DMS79 treated with DMSO at 0.1 percent for 48 hours (cell line): ENCODE data around the gene TSHB.
"Not testable (repeated sequence)": the region's sequence is repeated elsewhere in the genome, so short reads cannot be mapped to it uniquely, and the experiment has no call there.

Experiments used
- DNase-seq: peaks from one replicate; lab custom pipeline; 2025; lab: John Stamatoyannopoulos, UW

Gene TSHB

GRCh38 chr1:115029526-115029925 lies at the start of gene TSHB:
Gene TSHB, plus strand, starts transcription at chr1:115029826. Its CDS starts 3,537 bp downstream, at chr1:115033363.
- no peak for DNase-seq

DNA sequence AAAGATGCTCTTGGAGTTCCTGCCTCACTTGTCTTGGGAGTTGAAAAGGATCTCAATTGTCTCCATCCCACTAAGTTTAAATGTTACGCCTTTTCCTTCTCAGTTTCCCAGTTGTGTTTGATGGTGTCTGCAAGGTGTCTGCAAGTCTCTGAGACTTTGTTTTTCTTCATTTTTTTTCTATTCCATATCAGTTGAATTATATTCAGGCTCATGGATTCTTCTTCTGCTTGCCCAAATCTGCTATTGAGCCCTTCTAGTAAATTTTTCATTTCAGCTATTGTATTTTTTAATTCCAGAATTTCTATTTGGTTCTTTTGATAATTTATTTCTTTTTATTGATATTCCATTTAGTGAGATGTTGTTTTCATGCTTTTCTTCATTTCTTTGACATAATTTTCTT lies 47.4 kb upstream of the TSHB start:
- no peak for DNase-seq

GRCh38 chr1:114986286-114986685 lies 43.3 kb upstream of the TSHB start:
- DNase-seq, result no peak

DNA sequence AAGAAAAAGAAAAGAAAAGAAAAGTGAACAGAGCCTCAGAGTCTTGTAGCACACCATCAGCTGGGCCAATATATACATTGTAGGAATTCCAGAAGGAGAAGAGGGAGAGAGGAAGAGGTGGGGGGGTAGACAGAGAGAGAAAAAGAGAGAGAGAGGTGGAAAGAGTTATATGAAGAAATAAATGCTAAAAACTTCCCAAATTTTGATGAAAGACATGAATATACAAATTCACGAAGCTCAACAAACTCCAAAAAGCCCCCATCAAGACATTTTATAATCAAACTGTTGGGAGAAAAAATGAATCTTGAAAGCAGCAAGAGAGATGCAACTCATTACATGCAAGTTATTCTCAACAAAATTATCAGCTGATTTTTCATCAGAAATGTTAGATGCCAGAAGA lies 41.5 kb upstream of the TSHB start:
- DNase-seq, result no peak

GRCh38 chr1:114997510-114998289 lies 31.9 kb upstream of the TSHB start:
- DNase-seq, result no peak

GRCh38 chr1:115006191-115006590 lies 23.4 kb upstream of the TSHB start:
- DNase-seq, result no peak

DNA sequence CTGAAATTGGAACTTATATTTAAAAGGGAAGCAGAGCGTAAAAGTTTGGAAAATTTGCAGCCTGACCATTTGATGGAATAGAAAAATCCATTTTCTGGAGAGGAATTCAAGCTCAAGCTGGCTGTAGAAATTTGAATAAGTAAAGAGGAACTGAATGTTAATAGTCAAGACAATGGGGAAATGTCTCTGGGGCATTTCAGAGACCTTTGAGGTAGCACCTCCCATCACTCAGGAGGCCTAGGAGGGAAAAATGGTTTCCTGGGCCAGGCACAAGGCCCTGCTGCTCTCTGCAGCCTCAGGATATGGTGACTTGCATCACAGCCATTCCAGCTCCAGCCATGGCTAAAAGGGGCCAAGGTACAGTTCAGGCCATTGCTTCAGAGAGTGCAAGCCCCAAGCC lies 17.6 kb upstream of the TSHB start:
- DNase-seq, result no peak

- DNase-seq, result no peak
Observed at GRCh38 chr1:115012434-115012833, 17.2 kb upstream of the TSHB start.

DNA sequence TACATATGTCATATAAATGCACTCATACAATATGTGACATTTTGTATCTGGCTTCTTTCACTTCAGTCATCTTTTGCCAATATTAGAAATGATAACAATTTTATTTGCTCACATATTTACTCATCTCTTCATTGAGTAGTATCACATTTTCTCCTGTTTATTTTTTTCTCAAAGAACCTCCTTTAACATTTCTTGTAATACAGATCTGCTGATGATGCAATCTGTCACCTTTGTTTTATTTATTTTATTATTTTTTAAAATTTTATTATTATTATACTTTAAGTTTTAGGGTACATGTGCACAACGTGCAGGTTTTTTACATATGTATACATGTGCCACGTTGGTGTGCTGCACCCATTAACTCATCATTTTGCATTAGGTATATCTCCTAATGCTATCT lies 15.8 kb upstream of the TSHB start:
- DNase-seq, result no peak

DNA sequence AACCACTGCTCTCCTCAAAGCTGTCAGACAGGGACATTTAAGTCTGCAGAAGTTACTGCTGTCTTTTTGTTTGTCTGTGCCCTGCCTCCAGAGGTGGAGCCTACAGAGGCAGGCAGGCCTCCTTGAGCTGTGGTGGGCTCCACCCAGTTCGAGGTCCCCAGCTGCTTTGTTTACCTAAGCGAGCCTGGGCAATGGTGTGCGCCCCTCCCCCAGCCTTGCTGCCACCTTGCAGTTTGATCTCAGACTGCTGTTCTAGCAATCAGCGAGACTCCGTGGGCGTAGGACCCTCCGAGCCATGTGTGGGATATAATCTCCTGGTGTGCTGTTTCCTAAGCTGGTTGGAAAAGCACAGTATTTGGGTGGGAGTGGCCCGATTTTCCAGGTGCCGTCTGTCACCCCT lies 10.1 kb upstream of the TSHB start:
- not testable (repeated sequence) for DNase-seq

GRCh38 chr1:115021145-115021544 lies 8.5 kb upstream of the TSHB start:
- DNase-seq, result no peak

DNA sequence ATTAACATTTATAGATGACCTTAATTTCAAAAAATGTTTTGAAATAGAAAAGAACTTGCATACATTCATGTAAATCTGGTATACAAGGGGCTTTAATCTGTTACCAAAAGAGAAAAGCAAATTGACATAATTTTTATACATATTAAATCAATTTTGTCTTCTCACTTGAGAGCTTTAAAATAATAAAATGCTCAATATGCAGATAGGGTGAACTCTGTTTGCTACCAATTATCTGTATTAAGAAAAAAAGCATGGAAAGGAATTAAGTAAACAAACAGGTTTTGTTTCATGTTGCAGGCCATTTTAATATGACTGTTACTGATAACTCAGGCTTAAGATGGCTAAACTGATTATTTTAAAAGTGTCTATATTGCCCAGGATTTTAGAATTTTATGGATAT lies 6.0 kb upstream of the TSHB start:
- no peak for DNase-seq

DNA sequence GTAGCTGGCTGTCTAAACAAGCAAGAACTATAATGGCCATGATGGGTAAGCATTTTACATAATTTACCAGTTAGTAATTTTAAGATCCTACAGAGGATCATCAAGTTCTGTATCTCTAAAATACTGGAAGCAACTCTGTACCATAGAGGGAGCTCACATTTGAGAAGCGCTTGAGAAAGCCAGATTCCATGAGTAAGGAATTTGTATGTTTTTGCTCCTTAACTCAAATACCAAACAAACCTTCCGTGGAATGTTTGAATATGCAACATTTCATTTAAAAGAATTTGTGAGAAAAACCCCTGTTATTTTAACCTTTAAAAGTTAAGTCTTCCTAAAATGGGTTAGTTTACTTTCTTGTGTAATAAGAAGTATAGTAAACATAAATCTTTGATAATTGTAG lies 2.0 kb downstream of the TSHB start:
- no peak for DNase-seq

DNA sequence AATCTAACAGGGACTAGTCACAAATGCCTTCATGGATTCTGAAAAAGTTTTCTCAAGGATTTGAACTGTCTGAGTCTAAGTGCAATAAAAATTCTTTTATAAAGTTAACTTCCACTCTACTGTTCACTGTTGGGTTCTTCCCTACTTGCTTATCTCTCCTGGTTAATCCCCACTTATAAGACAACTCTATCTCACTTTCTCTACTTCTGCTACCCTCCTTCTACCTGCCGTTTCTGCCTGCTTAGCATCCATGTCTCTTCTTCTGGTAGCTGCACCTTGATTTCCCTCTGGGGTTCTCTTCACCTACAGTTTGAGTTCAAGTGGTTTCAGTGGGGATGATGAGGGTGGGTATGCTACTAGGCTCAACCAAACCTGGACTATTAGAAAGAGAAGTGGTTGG lies 6.0 kb downstream of the TSHB start:
- no peak for DNase-seq

DNA sequence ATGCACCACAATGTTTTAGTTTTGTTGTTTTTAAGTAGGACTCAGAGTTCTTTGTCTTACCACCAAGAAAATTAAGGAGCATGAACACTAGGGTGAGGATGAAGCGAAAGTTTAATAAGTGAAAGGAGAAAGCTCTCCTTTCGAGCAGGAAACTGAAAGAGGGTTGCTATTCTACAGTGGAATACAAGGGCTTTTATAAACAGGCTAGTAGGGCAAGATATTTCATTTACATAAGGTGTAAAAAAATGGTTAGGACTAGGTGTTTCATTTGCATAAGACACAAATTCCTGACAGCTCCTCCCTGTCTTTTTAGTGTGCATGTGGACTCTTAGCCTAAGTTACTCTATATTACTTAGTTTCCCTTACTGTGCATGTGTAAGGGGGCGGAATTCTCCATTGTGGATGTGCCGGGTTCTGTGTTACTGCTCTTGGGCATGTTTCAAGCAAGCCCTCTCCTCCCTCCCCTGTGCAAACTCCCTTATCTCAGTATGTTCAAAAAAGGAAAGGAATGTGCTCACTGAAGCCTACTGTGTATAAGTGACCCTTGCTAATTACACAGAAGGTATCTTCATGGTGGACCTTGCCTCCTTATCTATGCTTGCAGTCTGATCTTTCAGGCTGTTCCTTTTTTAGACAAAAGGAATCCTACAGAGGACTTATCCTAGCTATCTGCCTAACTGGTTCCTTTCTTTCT lies 7.3 kb downstream of the TSHB start:
- DNase-seq, result no peak

DNA sequence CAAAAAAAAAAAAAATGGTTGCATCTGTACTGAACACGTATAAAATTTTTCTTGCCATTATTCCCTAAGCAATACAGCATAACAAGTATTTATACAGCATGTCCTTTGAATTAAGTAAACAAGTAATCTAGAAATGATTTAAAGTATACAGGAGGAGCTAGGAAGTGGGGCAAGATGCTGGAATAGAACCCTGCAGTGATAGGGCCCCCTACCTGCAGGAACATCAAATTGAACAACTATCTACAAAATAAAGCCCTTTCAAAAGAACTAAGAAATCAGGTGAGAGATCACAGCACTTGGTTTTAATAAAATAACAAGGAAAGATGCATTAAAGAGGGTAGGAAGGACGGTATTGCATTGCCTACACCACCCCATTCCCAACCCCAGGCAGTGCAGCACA lies 10.9 kb downstream of the TSHB start:
- no peak for DNase-seq

- no peak for DNase-seq
Observed at GRCh38 chr1:115041654-115042053, 12.0 kb downstream of the TSHB start.

GRCh38 chr1:115046751-115047150 lies 17.1 kb downstream of the TSHB start:
- no peak for DNase-seq

- no peak for DNase-seq
Observed at GRCh38 chr1:115051850-115052249, 22.2 kb downstream of the TSHB start.

DNA sequence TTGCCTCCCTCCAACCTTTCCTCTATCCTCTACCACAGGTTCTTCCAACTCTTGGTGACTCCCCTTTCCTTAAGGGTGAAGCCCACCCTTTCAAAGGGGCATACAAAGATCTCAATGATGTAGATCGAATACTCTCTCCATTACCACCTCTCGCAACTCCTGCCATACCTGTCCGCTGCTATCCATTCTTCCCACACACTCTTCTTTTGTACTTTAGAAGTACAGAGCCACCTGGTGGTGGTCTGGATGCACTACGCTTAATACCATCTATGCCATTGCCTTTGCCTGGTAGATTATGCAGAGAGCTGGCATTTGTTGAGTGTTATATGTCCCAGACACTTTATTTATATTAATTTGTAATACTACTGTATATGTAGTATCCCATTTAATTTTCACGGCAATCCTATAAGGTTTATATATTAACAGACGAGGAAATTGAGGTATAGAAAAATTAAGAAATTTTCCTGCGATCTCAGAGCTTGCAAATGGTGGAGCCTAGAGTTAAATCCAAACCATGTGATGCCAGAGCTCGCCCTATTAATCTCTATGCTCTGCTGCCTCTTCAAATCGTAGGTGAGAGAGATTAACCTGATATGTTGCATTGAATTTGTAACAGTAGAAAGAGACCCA lies 22.9 kb downstream of the TSHB start:
- peak; percentile 48 for DNase-seq

- no peak for DNase-seq
Observed at GRCh38 chr1:115056395-115056798, 26.8 kb downstream of the TSHB start.

DNA sequence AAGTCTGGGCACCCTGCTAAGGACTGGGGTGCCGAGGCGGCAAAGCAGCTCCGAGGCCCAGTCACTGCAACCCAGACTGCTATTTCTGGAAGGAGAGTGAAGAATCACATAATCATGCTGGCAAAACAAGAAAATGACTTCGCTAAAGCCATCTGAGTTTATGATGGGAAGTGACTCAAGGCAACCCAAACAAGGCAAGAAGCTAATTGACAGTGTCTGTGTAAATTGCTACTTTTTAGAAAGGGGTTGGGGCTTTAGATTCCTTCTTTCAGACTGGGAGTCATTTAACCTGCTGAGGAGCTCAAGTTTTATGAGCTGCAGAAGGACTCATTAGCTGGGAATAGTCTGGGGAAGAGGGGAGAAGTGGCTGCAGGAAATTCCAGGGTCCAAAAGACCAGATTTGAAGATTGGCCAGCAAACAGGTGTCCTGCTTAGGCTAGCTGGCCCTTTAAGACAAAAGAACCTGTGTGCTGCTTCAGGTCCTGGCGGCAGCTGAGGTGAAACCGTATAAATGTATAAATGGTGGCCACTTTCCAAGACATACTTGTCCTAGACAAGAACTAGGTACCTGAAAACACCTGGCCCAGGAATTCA lies 28.1 kb downstream of the TSHB start:
- peak; percentile 83 for DNase-seq

DNA sequence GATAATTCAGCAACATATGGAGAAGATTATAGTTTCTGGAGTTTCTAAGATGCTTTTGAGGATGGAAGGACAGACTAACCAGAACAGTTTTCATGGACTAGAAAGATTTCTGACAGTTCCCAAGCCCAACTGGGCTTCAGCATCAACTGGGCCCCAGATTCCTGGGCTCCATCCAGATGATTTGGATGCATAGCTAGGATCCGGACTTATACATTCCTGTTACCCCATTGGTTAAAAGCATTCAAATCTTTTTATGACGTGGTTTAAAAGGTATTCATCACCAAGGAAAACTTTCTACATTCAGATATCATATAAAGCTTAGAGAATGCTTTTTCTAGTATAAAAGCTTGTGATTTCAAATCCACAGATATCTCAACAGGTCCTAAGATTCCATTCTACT lies 29.7 kb downstream of the TSHB start:
- DNase-seq, result no peak
